Renal pelvis (tissue), 4 donors: Measurements from ENCODE around the gene FOLR1. TPM values are rescaled to one million over a fixed set of nuclear protein-coding genes. Genes with fewer than 3 reads are reported as not detected.
A peak's percentile ranks its signal among the peaks of the same experiment; 100 is the strongest.
"Not testable (repeated sequence)": the region's sequence is repeated elsewhere in the genome, so short reads cannot be mapped to it uniquely, and the experiment has no call there.

ENCODE experiments used
- DNase-seq: peaks from one replicate; pipeline ENCODE4 v3.0.0-alpha.2; 2013
- polyA plus RNA-seq, 3 donors: library from polyadenylated mRNA; unstranded; fragments of 120-200 nt; gene quantifications; one replicate each; pipeline ENCODE4 v1.2.1, GENCODE V29; 2013; ENCODE audit not compliant: insufficient read length in 3 of 3

The FOLR1 gene
- polyA plus RNA-seq, 3 donors = 57.5 to 59.1 (median 57.9) TPM

- DNase-seq = no peak
Observed at GRCh38 chr11:72174302-72175070, 17.5 kb upstream of the FOLR1 start.

DNA sequence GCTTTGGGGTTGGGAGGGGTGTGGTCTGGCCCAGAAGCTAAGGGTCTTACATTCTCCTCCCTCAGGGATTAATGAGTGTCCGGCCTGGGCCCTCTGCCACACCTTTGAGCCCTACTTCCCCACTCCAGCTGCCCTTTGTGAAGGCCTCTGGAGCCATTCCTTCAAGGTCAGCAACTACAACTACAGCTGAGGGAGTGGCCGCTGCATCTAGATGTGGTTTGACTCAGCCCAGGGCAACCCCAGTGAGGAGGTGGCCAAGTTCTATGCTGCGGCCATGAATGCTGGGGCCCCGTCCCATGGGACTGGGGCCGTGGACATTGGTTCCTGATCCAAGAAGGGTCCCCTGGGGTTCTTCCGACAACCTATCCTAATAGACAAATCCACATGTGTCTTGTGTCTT lies 14.3 kb upstream of the FOLR1 start:
- DNase-seq = no peak

GRCh38 chr11:72179049-72179803 lies 12.7 kb upstream of the FOLR1 start:
- no peak for DNase-seq

- no peak for DNase-seq
Observed at GRCh38 chr11:72179804-72180396, 12.0 kb upstream of the FOLR1 start.

DNA sequence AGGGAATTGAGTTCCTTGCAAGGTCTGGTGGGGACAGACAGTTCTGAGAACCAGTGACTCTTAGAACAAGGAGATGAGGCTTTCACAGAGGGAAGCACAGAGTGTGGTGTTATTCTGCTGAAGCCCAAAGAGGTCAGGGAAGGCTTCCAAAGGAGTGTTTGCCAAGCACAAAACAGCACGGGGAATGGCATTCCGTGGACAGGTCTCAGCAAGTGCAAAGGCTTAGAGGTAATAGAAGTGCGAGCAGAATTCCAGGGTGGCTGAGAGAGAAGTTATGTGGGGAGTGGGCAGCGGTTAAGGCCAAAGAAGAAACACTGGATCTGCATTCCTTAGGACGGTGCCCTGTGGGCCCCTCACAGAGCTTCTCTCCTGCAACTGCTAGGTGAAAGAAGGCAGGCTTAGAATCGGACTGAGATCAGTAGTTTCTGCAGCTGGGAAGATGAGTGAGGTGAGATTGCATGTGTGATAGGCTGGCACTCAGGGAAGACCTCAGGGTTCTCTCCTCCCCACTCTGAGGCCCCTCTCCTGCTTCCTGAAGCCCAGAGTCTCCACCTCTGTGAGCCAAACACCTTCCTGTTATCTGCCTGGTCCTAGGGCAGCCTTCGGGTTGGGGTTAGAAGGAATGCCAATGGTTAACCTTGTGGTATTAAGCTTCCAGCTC lies 10.9 kb upstream of the FOLR1 start:
- DNase-seq = not testable (repeated sequence)

DNA sequence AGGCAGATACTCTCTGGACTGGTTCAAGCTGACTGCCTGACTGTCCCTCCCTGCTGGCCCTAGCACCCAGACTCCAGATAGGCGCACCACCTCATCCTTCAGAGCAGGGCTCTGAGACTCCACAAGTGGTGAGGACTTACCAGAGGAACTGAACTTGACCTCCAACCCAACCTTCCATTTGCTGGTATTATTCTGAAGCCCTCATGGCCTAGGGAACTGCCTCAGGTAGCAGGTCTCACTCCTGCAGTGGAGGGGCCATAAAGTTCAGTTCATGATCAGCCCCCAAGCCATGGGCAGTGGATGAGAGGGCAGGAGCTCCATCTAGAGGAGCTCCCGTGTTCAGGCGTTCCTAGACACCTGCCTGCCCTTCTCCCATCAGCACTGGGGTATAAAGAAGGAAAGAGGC lies 10.4 kb upstream of the FOLR1 start:
- not testable (repeated sequence) for DNase-seq

DNA sequence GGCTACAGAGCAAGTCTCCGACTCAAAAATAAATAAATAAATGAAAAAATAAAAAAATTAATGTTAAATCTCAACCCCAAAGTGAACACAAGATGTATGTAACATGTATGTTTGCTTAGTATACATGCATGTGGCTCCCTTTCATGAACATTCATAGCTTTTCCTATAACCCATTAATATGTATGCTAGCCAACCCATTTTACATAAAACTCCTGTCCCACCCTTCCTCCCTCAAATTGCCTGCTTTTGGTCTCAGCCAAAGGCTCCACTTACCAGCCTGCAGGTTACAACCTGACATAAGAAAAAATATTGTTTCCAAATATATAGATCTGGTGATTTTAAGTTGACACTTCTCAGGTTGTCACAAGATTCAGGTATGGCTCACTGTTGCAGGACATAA lies 3.7 kb upstream of the FOLR1 start:
- no peak for DNase-seq

DNA sequence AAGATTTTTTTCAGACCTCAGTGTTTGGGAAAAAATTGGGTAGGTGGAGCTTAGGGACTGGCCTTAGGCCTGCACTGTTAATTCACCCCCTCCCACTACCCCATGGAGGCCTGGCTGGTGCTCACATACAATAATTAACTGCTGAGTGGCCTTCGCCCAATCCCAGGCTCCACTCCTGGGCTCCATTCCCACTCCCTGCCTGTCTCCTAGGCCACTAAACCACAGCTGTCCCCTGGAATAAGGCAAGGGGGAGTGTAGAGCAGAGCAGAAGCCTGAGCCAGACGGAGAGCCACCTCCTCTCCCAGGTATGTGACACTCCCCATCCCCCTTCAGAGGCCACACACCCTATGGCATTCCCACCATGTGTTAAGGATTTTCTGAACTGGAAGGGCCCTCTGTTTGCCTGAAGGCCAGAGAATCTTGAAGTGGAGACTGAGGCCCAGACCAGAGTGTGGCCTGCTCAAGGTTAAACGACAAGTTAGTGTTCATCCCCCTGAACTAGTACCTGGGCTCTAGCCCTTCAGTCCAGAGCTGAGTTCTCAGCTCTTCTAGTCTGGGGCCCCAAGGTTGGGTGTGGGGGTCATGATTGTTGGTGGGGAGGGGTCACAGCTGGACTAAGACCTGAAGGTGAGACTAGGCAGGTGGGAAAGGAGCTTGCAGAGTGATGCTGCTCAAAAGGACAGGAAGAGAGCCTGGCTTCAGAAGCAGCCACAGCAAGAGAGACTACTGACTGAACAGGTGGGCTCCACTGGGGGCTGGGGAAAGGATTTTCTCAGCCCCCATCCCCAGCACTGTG lies 2.3 kb upstream of the FOLR1 start:
- DNase-seq = peak; percentile 50

DNA sequence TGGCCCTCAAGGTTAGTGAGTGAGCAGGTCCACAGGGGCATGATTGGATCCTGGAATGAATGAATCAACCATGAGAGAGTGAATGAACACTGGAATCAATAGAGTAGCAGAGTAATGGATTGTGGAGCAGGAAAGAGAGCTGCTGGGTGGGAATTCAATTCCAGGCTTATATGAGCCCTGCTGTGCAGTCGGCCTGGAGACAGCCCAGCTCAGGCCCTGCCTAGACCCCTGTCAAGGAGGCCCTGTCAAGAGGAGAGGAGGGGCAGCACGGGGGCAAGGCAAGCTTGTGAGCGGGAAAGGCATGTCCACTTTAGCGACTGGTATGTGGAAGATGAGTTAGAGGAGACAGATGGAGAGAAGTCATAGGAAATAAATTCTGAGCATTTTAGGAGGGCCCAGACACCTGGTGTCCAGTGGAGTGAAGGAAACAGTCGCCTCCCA lies 1.3 kb upstream of the FOLR1 start:
- no peak for DNase-seq

DNA sequence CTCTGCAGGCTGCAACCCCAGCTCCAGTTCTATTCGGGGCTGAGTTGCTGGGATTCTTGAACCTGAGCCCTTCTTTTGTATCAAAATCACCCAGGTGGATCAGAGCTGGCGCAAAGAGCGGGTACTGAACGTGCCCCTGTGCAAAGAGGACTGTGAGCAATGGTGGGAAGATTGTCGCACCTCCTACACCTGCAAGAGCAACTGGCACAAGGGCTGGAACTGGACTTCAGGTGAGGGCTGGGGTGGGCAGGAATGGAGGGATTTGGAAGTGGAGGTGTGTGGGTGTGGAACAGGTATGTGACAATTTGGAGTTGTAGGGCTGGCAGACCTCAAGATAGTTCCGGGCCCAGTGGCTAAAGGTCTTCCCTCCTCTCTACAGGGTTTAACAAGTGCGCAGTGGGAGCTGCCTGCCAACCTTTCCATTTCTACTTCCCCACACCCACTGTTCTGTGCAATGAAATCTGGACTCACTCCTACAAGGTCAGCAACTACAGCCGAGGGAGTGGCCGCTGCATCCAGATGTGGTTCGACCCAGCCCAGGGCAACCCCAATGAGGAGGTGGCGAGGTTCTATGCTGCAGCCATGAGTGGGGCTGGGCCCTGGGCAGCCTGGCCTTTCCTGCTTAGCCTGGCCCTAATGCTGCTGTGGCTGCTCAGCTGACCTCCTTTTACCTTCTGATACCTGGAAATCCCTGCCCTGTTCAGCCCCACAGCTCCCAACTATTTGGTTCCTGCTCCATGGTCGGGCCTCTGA lies 3.8 kb downstream of the FOLR1 start:
- DNase-seq = no peak

GRCh38 chr11:72201445-72201844 lies 9.5 kb downstream of the FOLR1 start:
- not testable (repeated sequence) for DNase-seq

- no peak for DNase-seq
Observed at GRCh38 chr11:72202571-72202970, 10.6 kb downstream of the FOLR1 start.

- no peak for DNase-seq
Observed at GRCh38 chr11:72203163-72203562, 11.2 kb downstream of the FOLR1 start.

GRCh38 chr11:72204886-72205285 lies 12.9 kb downstream of the FOLR1 start:
- DNase-seq = no peak

- DNase-seq = not testable (repeated sequence)
Observed at GRCh38 chr11:72206794-72207193, 14.9 kb downstream of the FOLR1 start.

DNA sequence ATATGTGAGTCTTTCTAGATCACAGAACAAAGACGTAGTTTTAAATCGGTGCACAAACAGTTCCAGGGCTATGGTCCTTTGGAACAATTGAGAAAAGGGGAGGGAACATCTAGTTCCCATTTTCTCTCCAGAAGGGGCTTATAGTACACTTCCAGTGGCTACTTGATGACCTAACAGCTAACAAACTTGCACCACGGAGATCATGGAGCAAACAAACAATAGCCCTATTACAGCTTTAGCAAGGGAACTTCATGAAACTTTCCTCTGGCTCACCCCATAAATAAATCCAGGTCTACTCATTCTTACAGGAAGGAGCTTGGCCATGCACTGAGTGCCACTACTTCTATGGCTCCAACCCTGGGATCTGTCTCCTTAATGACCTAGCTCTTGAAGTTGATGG lies 16.3 kb downstream of the FOLR1 start:
- DNase-seq = no peak

DNA sequence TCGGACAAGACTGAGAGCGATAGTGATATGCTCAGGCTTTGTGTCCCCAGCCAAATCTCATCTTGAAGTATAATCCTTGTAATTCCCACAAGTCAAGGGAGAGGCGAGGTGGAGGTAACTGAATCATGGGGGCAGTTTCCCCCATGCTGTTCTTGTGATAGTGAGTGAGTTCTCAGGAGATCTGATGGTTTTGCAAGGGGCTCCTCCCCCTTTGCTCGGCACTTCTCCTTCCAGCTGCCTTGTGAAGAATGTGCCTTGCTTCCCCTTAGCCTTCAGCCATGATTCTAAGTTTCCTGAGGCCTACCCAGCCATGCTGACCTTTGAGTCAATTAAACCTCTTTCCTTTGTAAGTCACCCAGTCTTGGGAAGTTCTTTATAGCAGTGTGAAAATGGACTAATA lies 17.2 kb downstream of the FOLR1 start:
- no peak for DNase-seq

- no peak for DNase-seq
Observed at GRCh38 chr11:72216638-72217037, 24.7 kb downstream of the FOLR1 start, which contains the start of gene FOLR2. Gene FOLR2 (plus strand): TSS chr11:72216794. CDS start chr11:72218585, 1,791 bp downstream.

DNA sequence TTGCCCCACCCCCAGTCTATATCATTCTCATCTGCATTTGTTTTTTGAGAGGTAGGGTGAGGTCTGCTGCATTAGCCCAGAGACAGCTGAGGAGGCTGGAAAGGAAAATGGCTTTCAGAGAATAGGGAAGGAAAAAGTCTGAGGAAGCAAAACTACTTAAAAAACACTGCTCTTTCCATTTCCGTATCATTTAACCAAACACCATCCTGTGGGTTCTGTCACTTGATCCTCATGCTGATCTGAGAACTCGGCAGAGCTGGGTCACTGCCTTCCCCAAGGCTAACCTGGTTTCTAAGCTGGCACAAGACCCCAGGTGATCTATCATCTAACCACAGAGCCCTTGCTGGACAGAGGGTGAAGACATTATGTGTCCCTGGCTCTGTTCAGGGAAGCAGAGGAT lies 25.9 kb downstream of the FOLR1 start:
- DNase-seq = no peak

DNA sequence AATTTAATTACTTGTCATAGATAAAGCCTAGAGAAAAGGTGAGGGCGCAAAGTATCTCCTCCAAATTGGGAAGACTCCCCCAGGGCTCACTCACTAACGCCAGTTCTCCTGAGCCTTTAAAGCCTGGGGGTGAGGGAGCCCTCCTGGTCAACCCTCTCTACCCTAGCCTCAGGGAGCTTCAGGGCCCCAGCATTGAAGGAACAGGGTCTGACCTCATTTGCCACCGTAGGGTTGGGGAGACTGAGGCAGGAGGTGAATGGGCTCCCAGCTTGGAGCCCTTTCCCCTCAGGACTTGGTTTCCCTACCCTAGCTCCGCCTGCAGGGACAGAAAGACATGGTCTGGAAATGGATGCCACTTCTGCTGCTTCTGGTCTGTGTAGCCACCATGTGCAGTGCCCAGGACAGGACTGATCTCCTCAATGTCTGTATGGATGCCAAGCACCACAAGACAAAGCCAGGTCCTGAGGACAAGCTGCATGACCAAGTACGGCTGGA lies 26.4 kb downstream of the FOLR1 start:
- no peak for DNase-seq
